ENCODE measurements around the gene UACA.

DNA sequence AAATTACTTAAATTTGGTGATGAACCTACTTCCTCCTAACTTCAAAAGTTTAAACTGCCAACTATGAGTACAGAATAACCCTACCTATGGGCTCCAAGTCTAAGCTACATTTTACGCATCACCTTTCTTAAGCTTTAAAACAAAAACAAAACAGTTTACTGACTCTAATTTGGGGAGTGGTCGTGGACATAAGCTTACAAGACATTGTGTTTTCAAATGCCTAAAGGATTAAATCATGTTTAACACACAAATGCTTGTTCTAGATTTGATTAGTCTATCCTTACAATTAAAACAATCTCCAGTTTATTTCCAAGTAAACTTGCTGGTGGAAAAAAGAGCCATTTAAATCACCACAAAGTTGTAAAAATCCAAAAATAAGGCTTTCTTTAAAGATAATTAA, 62.2 kb downstream of the UACA start:
- TF ChIP-seq, protein P1, sequence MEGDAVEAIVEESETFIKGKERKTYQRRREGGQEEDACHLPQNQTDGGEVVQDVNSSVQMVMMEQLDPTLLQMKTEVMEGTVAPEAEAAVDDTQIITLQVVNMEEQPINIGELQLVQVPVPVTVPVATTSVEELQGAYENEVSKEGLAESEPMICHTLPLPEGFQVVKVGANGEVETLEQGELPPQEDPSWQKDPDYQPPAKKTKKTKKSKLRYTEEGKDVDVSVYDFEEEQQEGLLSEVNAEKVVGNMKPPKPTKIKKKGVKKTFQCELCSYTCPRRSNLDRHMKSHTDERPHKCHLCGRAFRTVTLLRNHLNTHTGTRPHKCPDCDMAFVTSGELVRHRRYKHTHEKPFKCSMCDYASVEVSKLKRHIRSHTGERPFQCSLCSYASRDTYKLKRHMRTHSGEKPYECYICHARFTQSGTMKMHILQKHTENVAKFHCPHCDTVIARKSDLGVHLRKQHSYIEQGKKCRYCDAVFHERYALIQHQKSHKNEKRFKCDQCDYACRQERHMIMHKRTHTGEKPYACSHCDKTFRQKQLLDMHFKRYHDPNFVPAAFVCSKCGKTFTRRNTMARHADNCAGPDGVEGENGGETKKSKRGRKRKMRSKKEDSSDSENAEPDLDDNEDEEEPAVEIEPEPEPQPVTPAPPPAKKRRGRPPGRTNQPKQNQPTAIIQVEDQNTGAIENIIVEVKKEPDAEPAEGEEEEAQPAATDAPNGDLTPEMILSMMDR (IDR thresholded peaks at IDR 0.05): no peak
- no peak for TF ChIP-seq EP300 (IDR thresholded peaks at IDR 0.05)

Data from ovary (tissue), 3 donors.